ENCODE measurements around the gene ZNF236. TPM values are rescaled to one million over a fixed set of nuclear protein-coding genes. Genes with fewer than 3 reads are reported as not detected.

ZNF236 gene
- total and polyA plus RNA-seq, 2 donors (not counting 1 experiment from before 2014, with no cell fraction given): 2.9 to 8.4 TPM

GRCh38 chr18:76996429-76996828 is 174.1 kb downstream of the ZNF236 start:
- Histone ChIP-seq H3K27ac (ENCODE audit: insufficient read depth, low read length) (no peak overlapping the region), H3K27me3 (ENCODE audit: control insufficient read depth, insufficient read depth, low read length) (no peaks in the 10 kb centered on the region), H3K4me1 (ENCODE audit: control insufficient read depth, extremely low read depth, insufficient read depth, low read length) (no peaks in the 10 kb centered on the region), H3K9me3 (ENCODE audit: control insufficient read depth, insufficient read depth, low read depth, low read length) (no peaks in the 10 kb centered on the region), H2AFZ (ENCODE audit: low read length) (no peak overlapping the region), H3K79me2 (ENCODE audit: control insufficient read depth, insufficient read depth, low read length) (no peaks in the 10 kb centered on the region), H3K9ac (ENCODE audit: insufficient read depth, low read length) (no peak overlapping the region), H3K4me3 (replicated peaks in 1 of 4; ENCODE audit: control extremely low read depth in 1 of 4, insufficient read depth in 1 of 4, low read depth in 3 of 4, low read length in 4 of 4) (no peak overlapping the region), H4K20me1 (ENCODE audit: control insufficient read depth, extremely low read depth, insufficient read depth, low read length) (no peaks in the 10 kb centered on the region), H3K36me3 (ENCODE audit: control insufficient read depth, insufficient read depth, low read length) (no peaks in the 10 kb centered on the region), H3K4me2 (ENCODE audit: extremely low read depth, insufficient read depth, low read length) (no peak overlapping the region)
- no peak for DNase-seq (ENCODE audit: low read depth in 2 of 2)
- TF ChIP-seq EZH2 (IDR thresholded peaks at IDR 0.05; ENCODE audit: low read length, missing control alignments) (no peak), CTCF (conservative IDR thresholded peaks at IDR 0.05 in 1 of 2, IDR thresholded peaks at IDR 0.05 in 1 of 2; ENCODE audit: low read depth in 1 of 2, low read length in 2 of 2) (no peak)

DNA sequence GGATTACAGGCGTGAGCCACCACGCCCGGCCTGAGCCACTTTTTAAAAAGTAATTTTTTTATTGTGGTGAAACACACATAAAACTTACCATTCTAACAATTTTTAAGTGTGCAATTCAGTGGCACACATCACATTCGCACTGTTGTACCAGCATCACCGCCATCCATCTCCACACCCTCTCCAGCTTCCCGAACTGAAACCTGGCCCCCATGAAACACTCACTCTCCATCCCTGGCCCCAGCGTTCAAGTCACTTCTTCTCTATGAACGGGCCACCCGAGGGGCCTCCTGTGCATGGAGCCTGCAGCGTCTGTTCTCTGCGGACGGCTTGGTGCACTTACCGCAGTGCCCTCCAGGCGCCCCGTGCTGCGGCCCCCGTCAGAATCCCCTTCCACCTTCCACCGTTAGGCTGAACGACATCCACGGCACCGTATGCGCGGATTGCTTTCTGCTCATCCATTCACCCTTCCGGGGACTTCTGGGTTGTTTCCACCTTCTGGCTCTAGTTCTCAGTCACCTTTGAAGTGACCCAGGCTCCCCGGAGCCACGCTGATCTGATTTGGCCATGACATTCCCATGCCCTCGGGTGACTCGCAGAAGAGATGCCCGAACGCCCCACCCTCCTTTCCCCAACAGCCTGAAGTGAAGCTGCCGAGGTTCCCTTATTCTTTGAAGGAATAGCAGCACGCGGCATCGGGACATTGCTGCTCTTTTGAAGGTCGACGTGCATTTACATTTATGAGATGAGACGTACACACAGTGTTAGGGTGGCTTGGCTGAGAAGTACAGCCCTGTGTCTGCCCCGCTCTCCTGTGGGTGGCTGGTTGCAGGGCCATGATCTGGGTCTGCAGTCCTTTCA is 175.8 kb downstream of the ZNF236 start:
- H3K36me3 ChIP-seq (ENCODE audit: control insufficient read depth, insufficient read depth, low read length): no peaks in the 10 kb centered on the region
- TF ChIP-seq CTCF (conservative IDR thresholded peaks at IDR 0.05 in 1 of 2, IDR thresholded peaks at IDR 0.05 in 1 of 2; ENCODE audit: low read depth in 1 of 2, low read length in 2 of 2) (no peak), EZH2 (IDR thresholded peaks at IDR 0.05; ENCODE audit: low read length, missing control alignments) (no peak)
- no peaks in the 10 kb centered on the region for H3K79me2 ChIP-seq (ENCODE audit: control insufficient read depth, insufficient read depth, low read length)
- H4K20me1 ChIP-seq (ENCODE audit: control insufficient read depth, extremely low read depth, insufficient read depth, low read length): no peaks in the 10 kb centered on the region
- DNase-seq (ENCODE audit: low read depth in 2 of 2): no peak
- H2AFZ ChIP-seq (ENCODE audit: low read length): no peak overlapping the region
- H3K9ac ChIP-seq (ENCODE audit: insufficient read depth, low read length): no peak overlapping the region
- H3K4me2 ChIP-seq (ENCODE audit: extremely low read depth, insufficient read depth, low read length): no peak overlapping the region
- no peaks in the 10 kb centered on the region for H3K27me3 ChIP-seq (ENCODE audit: control insufficient read depth, insufficient read depth, low read length)
- no peak overlapping the region for H3K27ac ChIP-seq (ENCODE audit: insufficient read depth, low read length)
- H3K4me1 ChIP-seq (ENCODE audit: control insufficient read depth, extremely low read depth, insufficient read depth, low read length): no peaks in the 10 kb centered on the region
- H3K4me3 ChIP-seq (replicated peaks in 1 of 4; ENCODE audit: control extremely low read depth in 1 of 4, insufficient read depth in 1 of 4, low read depth in 3 of 4, low read length in 4 of 4): no peak overlapping the region
- no peaks in the 10 kb centered on the region for H3K9me3 ChIP-seq (ENCODE audit: control insufficient read depth, insufficient read depth, low read depth, low read length)

DNA sequence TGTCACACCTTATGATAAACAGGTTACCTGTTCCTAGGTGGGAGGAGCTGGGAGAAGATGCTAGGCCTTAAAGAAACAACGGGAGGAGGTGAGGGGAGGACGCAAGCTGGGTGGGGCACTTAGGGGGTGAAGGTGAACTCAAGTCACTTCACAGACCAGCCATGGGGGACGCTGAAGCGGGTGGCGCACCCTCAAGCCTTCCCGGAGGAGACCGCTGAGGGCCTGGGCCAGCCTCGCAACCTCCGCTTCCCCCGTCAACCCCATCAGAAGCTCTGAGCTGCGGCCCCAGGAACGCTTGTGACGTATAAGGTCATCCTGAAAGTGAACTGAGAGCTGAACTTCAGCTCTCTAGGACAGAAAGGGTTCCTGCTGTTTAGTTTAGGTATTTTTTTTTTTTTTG is 176.7 kb downstream of the ZNF236 start:
- H3K79me2 ChIP-seq (ENCODE audit: control insufficient read depth, insufficient read depth, low read length): no peaks in the 10 kb centered on the region
- no peak overlapping the region for H3K4me2 ChIP-seq (ENCODE audit: extremely low read depth, insufficient read depth, low read length)
- H3K9ac ChIP-seq (ENCODE audit: insufficient read depth, low read length): no peak overlapping the region
- H3K27me3 ChIP-seq (ENCODE audit: control insufficient read depth, insufficient read depth, low read length): peaks cover 2% of the 10 kb centered on the region
- no peak overlapping the region for H3K27ac ChIP-seq (ENCODE audit: insufficient read depth, low read length)
- no peaks in the 10 kb centered on the region for H3K9me3 ChIP-seq (ENCODE audit: control insufficient read depth, insufficient read depth, low read depth, low read length)
- H3K4me1 ChIP-seq (ENCODE audit: control insufficient read depth, extremely low read depth, insufficient read depth, low read length): no peaks in the 10 kb centered on the region
- no peak for DNase-seq (ENCODE audit: low read depth in 2 of 2)
- H4K20me1 ChIP-seq (ENCODE audit: control insufficient read depth, extremely low read depth, insufficient read depth, low read length): no peaks in the 10 kb centered on the region
- no peak overlapping the region for H3K4me3 ChIP-seq (replicated peaks in 1 of 4; ENCODE audit: control extremely low read depth in 1 of 4, insufficient read depth in 1 of 4, low read depth in 3 of 4, low read length in 4 of 4)
- no peak for TF ChIP-seq CTCF (conservative IDR thresholded peaks at IDR 0.05 in 1 of 2, IDR thresholded peaks at IDR 0.05 in 1 of 2; ENCODE audit: low read depth in 1 of 2, low read length in 2 of 2)
- no peaks in the 10 kb centered on the region for H3K36me3 ChIP-seq (ENCODE audit: control insufficient read depth, insufficient read depth, low read length)
- H2AFZ ChIP-seq (ENCODE audit: low read length): no peak overlapping the region

Measured in fibroblast of lung (primary cell).